Heart left ventricle (tissue), 16 donors: ENCODE data around the gene TTC32. TPM values are rescaled to one million over a fixed set of nuclear protein-coding genes. Genes with fewer than 3 reads are reported as not detected.
"Not testable (repeated sequence)": the region's sequence is repeated elsewhere in the genome, so short reads cannot be mapped to it uniquely, and the experiment has no call there.

Source experiments
- ATAC-seq, 4 donors: fragments of 200-7000 bp; cut with Tn5 transposase; one replicate each; pipeline ENCODE4 v1.9.1; 2020 to 2022; ENCODE audit warnings: moderate library complexity in 4 of 4, mild to moderate bottlenecking in 3 of 4, moderate number of reproducible peaks in 1 of 4
- DNase-seq, 5 donors: peaks; one replicate each; pipeline ENCODE4 v3.0.0-alpha.2; 2020
- H3K27ac ChIP-seq, 12 donors: fragments of 200-600 bp; sonication (generic) in 4 of 12; one replicate each; pipeline versions ENCODE4 v1.5.0 to v1.8.0; 2016 to 2022; ENCODE audit warnings: mild to moderate bottlenecking in 2 of 12
- H3K27me3 ChIP-seq, 9 donors: fragments of 200-600 bp; sonication (generic) in 2 of 9; one replicate each; pipeline versions ENCODE4 v1.5.1 to v1.8.0; 2016 to 2022; ENCODE audit warnings: mild to moderate bottlenecking in 3 of 9
- H3K36me3 ChIP-seq, 9 donors: fragments of 200-600 bp; sonication (generic) in 2 of 9; one replicate each; pipeline versions ENCODE4 v1.5.0 to v1.8.0; 2018 to 2022; ENCODE audit warnings: mild to moderate bottlenecking in 2 of 9
- H3K4me1 ChIP-seq, 12 donors: fragments of 200-600 bp; sonication (generic) in 4 of 12; one replicate each; pipeline versions ENCODE4 v1.5.0 to v1.8.0; 2016 to 2022; ENCODE audit warnings: mild to moderate bottlenecking in 3 of 12
- H3K4me3 ChIP-seq, 12 donors: fragments of 200-600 bp; sonication (generic) in 4 of 12; one replicate each; pipeline versions ENCODE4 v1.5.0 to v1.8.0; 2017 to 2022; ENCODE audit warnings: mild to moderate bottlenecking in 9 of 12, moderate library complexity in 4 of 12
- H3K9me3 ChIP-seq, 12 donors: fragments of 200-600 bp; sonication (generic) in 4 of 12; one replicate each; pipeline versions ENCODE4 v1.5.0 to v1.8.0; 2016 to 2022; ENCODE audit warnings: mild to moderate bottlenecking in 1 of 12
- POLR2A ChIP-seq, 2 donors: fragments of 450-650 bp; IDR thresholded peaks; one replicate each; pipeline ENCODE4 v1.6.1; 2017; ENCODE audit warnings: antibody characterized with exemption in 2 of 2, mild to moderate bottlenecking in 2 of 2, moderate library complexity in 2 of 2
- WGBS, 4 donors: extraction: QIAGEN DNeasy Blood & Tissue Kit in 2 of 4; methylation state at CpG; one replicate each; pipeline versions ENCODE4 v1.1.5 to v1.1.7; 2013 to 2018; 5-methylcytosine and 5-hydroxymethylcytosine counted together
- intact Hi-C, 10 donors: fragments of 100-400 bp; cut with DNase I; formaldehyde crosslinking; loops; one replicate each; pipeline versions ENCODE4 v1.11.1 to v1.14.2; 2022
- polyA plus RNA-seq, 2 donors: library from polyadenylated mRNA; stranded (reverse); fragments of 200-250 nt; gene quantifications; one replicate each; pipeline ENCODE4 v1.2.3, GENCODE V29; 2013
- total RNA-seq, 9 donors: library from RNA; depleted of rRNA in 2 of 9; stranded (reverse); fragments of >200 nt in 2 of 9; fragmentation: NEBNext Ultra II Directional in 3 of 9; extraction: Animal tissue kit (Norgen Biotek cat#: 25700) in 3 of 9; gene quantifications; one replicate each; pipeline versions ENCODE4 v1.1.0 to v1.2.4, GENCODE V29; 2016 to 2023
- TF ChIP-seq, protein P1 (sequence below), 12 donors: fragments of 200-600 bp; sonication (generic) in 4 of 12; IDR thresholded peaks; one replicate each; pipeline versions ENCODE4 v1.5.0 to v1.8.0; 2018 to 2022; ENCODE audit warnings: antibody characterized with exemption in 12 of 12, mild to moderate bottlenecking in 5 of 12
- donor health status: ischemic (EF 13 %, LVEDD 7.1; RV severe dilation, severe dysfunction).
- donor health status: healthy with polysubstance abuse.
- donor health status: DM: no; HTN: yes; CAD: no.
- donor health status: DM: no; HTN: no; CAD: no.
- donor health status: ischemic (EF 25% LVEDD 6.9; RV normal size, moderate dysfunction).
- donor health status: ischemic (EF 25% LVEDD 5.7; RV mildly dilated, moderate dysfunction).
- donor health status: healthy.
- donor health status: DM: yes; HTN: yes; CAD: no.
- donor health status: ischemic (EF 35%, LVEDD 5.7; RV mildly dilated, moderate dysfunction).
- donor health status: nonischemic (EF 11% LVEDD 7.7; RV severe dilation, severe dysfunction).
- donor health status: DM: yes; HTN: yes; CAD: no.
- donor health status: PGD.
- donor health status: ischemic (EF 29% LVEDD 5.4; RV normal size, mild dysfunction).
- donor health status: nonischemic (EF 23%, LVEDD 6.1; RV moderate dilation, normal function).

TTC32 gene
- total and polyA plus RNA-seq, 11 donors, result 2.6 to 10.3 (median 6.3) TPM

DNA sequence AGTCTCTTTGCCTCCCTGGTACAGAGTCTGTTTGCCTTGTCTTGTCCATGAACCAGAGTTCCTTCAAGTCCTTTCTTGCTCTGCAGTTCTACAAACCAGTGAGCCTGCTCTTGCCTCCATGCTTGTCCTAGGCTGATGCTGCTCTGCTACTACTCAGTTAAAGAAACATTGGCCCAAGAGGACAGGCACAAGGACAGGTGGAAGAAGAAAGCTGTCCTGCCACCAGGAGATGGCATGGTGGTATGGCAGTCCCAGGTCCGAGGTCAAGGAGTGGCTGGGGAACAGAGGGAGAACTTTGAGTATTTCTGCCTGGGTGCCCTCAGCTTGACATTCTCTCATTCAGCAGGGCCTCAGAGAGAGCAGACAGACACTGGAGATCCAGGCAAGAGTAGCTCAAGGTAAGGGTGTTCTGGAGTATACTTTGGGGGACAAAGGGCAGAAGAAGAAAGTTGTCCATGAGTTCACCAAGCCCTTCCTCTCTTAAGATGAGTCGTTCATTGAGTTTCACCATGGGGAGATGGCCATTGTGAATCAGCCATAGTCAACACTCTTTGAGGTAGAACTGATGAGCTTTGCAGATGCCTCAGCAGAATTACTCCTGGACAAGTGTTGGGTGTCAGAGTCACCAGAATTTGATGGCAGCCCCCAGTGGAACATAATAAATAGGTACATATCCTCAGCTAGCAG is 20.4 kb downstream of the TTC32 start:
- no peaks in the 10 kb centered on the region for H3K9me3 ChIP-seq
- intact Hi-C loops, result no loop called here
- H3K4me1 ChIP-seq, result no peaks in the 10 kb centered on the region
- H3K36me3 ChIP-seq, result no peaks in the 10 kb centered on the region
- no peak overlapping the region for H3K27ac ChIP-seq
- ATAC-seq (no peak), DNase-seq (no peak)
- 76 to 97% (median 87%) methylated on average over 2 of the region's 2 CpGs for WGBS, 4 donors
- no peak overlapping the region for H3K4me3 ChIP-seq
- H3K27me3 ChIP-seq, result no peaks in the 10 kb centered on the region
- no peak for TF ChIP-seq POLR2A (IDR thresholded peaks at IDR 0.05)
- TF ChIP-seq, protein P1, sequence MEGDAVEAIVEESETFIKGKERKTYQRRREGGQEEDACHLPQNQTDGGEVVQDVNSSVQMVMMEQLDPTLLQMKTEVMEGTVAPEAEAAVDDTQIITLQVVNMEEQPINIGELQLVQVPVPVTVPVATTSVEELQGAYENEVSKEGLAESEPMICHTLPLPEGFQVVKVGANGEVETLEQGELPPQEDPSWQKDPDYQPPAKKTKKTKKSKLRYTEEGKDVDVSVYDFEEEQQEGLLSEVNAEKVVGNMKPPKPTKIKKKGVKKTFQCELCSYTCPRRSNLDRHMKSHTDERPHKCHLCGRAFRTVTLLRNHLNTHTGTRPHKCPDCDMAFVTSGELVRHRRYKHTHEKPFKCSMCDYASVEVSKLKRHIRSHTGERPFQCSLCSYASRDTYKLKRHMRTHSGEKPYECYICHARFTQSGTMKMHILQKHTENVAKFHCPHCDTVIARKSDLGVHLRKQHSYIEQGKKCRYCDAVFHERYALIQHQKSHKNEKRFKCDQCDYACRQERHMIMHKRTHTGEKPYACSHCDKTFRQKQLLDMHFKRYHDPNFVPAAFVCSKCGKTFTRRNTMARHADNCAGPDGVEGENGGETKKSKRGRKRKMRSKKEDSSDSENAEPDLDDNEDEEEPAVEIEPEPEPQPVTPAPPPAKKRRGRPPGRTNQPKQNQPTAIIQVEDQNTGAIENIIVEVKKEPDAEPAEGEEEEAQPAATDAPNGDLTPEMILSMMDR (IDR thresholded peaks at IDR 0.05), result no peak

DNA sequence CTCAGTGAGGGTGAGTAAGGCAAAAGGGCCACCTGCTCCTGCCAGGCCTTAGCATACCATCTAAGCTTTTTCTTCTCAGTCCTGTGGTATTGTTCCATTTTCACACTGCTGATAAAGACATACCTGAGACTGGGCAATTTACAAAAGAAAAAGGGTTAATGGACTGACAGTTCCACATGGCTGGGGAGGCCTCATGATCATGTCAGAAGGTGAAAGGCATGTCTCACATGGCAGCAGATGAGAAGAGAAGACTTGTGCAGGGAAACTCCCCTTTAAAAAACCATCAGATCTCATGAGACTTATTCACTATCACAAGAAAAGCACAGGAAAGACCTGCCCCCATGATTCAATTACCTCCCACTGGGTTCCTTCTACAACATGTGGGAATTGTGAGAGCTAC is 21.6 kb downstream of the TTC32 start:
- H3K4me3 ChIP-seq, DNase-seq, intact Hi-C loops, H3K4me1 ChIP-seq, H3K27me3 ChIP-seq, ATAC-seq, H3K27ac ChIP-seq, H3K36me3 ChIP-seq, H3K9me3 ChIP-seq: not testable (repeated sequence)

DNA sequence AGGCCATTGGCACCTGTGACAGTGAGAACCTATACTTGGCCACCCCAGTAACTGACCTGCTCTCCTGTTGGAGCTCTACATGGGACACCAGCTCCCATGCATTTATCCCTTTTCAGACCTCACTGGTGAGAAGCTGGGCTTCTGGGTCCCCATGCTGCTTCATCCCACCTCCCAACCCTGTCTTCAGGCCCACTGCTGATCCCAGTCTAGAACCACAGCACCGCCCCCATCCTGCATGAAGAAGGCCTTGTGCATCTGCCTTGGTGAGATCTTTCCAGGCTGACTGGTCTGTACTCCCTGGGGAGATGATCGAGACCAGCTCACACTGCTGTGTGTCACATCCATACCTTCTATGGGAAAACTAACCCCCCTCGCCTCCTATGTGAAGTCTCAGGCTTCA is 22.7 kb downstream of the TTC32 start:
- ATAC-seq (no peak), DNase-seq (no peak)

DNA sequence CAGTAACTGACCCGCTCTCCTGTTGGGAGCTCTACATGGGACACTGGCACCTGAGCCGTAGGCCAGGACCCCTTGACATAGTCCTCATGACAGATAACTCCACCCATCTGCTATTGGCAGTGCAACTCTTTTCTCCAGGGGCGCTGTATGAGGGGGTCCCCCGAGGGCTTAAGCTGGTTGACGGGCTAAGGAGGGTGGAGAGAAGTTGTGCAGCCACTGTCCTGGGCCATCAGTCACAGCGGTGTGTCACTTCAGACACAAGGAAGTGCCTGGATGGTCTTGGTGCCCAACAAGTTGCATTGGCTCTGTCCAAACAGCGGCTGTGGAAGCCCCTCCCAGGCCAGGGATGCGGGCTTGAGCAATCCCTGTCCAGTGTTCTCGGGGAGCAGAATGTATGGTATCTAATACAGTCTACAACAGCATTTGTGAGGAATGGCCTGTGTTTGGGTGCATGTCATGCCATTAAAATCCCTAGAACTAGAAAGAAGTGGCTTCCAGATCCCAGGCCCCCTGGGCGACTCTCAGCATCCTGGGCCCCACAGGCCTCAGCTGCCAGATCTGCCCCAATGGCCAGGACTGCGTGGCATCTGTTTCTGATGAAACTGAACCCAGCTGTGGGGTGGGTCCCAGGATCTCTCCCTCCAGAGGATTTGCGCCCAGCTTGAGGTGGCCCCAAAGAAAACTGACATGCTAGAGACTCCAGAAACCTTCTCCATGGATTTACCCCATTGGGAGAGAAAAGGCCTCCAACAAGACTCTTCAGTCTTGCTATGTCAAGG is 23.3 kb downstream of the TTC32 start:
- TF ChIP-seq POLR2A (IDR thresholded peaks at IDR 0.05), result no peak
- TF ChIP-seq, protein P1 (IDR thresholded peaks at IDR 0.05), result no peak
- H3K27me3 ChIP-seq, result no peaks in the 10 kb centered on the region
- no peak overlapping the region for H3K4me3 ChIP-seq
- ATAC-seq, result no peak
- no peak overlapping the region for H3K27ac ChIP-seq
- DNase-seq, result no peak
- no peaks in the 10 kb centered on the region for H3K36me3 ChIP-seq
- intact Hi-C loops, result no loop called here
- 97 to 99% (median 97%) methylated on average over 9 to 12 of the region's 12 CpGs for WGBS, 4 donors
- H3K4me1 ChIP-seq, result no peaks in the 10 kb centered on the region
- no peaks in the 10 kb centered on the region for H3K9me3 ChIP-seq

More for the DNA sequence above, 22.7 kb downstream of the TTC32 start:
- Histone ChIP-seq H3K9me3 (no peaks in the 10 kb centered on the region), H3K4me1 (no peaks in the 10 kb centered on the region), H3K27me3 (no peaks in the 10 kb centered on the region), H3K27ac (no peak overlapping the region), H3K36me3 (no peaks in the 10 kb centered on the region), H3K4me3 (no peak overlapping the region)
- TF ChIP-seq, protein P1 (IDR thresholded peaks at IDR 0.05), result no peak
- no peak for TF ChIP-seq POLR2A (IDR thresholded peaks at IDR 0.05)
- intact Hi-C loops, result no loop called here
- 75 to 92% (median 82%) methylated on average over 3 of the region's 3 CpGs for whole genome bisulfite sequencing, 4 donors
